ENCODE results near the gene SDHAF4.
"Not testable (repeated sequence)": the region's sequence is repeated elsewhere in the genome, so short reads cannot be mapped to it uniquely, and the experiment has no call there.

SDHAF4 gene

DNA sequence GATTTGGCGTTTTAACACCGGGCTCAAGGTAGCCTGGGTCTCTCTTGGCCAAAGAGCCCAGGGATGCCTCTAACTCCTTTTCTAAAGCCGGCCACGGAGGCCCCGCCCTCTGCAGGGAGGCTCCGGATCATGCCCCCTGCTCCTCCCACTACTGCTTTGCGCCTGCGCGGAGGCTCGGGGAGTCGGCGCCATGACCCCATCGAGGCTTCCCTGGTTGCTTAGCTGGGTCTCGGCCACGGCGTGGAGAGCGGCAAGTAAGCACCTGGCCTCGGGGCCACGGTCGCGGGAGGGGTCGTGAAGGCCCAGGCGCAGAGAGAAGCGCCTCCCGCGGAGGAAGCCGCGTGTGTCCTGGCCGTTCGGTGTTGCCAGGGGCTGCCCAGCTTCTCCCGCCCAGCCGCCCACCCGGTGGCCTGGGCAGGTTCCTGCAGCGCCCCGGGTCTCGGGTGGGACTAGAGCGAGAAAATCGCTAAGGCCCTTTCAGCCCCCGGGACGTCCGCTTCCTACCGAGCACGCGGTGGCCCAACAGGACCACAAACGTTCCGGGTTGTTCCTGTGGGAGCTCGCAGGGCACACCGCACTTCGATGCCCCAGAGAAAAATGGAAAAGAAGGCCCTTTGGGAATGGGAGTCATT is at the start of gene SDHAF4:
Gene SDHAF4 (plus strand): TSS at position 180 of the 632 bp plus-strand sequence. CDS start 11 bp downstream, at position 191.
- DNase-seq, result peak; percentile 94

DNA sequence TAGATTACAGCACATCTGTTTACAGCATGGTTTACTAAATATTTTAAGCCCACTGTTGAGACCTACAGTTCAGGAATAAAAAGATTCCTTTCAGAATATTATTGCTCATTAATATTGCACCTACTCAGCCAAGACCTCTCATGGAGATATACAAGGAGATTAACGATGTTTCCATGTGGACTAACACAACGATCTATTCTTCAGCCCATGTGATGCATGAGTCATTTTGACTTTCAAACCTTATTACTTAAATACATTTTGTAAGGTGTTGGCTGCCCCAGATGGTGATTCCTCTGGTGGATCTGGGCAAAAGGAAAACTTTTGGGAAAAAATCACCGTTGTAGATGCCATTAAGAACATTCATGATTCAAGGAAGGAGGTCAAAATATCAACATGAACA is 48.0 kb upstream of the SDHAF4 start:
- no peak for DNase-seq

DNA sequence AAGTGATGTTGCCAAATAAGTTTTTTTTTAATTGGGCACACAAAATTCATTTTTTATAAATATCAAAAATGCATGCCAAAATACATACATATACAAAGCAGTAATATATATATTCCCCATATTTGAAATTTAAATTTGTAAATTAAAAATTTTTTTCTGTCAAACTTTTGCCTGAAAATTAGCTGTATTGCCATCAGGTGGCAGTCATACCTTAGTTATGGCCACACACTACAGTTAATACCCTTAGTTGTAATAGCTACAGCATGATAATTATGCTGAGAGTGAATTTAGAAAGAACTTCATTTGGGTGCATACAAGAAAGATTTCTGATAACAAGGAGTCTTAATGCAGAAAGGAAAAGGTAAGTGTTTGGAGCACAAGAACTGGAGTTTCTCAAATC is 46.2 kb upstream of the SDHAF4 start:
- DNase-seq, result peak; percentile 53

DNA sequence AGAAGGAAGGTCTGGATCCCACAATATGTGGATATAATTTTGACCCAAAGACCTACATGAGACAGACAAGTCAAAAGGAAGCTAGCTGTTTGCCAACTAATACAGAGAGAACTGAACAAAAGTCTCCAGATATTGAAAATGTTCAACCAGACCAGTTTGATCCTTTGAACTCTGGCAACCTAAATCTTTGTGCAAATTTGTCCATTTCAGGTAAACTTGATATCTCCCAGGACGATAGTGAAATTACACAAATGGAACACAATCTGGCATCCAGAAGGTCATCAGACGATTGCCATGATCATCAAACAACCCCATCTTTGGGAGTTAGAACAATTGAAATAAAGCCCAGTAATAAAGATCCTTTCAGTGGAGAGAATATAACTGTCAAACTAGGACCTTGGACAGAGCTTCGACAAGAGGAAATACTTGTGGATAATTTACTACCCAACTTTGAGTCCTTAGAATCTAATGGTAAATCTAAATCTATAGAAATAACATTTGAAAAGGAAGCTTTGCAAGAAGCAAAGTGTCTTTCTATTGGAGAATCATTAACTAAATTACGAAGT is 41.9 kb upstream of the SDHAF4 start:
- no peak for DNase-seq

DNA sequence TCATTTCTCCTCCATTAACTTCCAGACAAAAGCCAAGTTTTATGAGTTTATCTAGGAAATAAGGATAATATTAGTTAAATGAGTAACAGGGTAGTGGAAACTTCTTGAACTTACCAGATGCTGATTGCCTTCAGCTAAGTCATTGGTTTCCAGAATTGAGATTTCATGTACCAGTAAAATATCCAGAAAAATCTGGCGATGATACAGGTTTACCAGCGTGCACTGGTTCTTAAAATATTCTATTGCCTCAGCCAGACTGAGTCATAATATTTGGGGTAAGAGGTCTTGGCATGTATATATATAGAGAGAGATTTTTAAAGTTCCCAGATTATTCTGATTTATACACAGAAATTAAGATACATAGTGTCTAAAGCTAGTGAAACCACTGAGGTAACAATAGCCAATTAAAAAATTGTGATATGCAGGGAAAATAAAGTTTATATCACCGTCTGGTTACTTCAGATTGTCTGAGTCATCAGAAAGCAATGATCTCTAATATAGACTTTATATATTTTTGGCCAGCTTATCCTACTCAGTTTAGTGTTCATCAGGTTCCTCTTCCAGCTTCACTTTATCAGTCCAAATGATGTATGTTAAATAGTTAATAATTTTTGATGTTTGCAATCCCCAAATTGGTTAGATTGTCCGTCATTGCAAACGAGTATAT is 39.5 kb upstream of the SDHAF4 start:
- DNase-seq, result no peak

DNA sequence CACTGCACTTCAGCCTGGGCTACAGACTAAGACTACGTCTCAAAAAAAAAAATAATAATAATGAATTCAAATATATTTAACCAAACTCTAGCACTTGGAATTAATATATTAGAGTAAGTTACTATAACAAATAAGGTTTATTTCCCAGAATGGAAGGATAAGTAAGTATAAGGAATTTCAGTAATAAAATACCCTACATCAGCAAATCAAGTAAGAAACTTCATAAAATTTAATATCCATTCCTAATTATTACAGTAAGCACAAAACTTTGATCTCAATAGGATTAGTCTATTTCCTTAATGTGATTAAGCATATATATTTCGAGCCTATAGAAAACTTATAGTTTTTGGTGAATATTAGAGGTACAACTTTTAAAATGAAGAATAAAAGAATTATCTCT is 36.7 kb upstream of the SDHAF4 start:
- no peak for DNase-seq

DNA sequence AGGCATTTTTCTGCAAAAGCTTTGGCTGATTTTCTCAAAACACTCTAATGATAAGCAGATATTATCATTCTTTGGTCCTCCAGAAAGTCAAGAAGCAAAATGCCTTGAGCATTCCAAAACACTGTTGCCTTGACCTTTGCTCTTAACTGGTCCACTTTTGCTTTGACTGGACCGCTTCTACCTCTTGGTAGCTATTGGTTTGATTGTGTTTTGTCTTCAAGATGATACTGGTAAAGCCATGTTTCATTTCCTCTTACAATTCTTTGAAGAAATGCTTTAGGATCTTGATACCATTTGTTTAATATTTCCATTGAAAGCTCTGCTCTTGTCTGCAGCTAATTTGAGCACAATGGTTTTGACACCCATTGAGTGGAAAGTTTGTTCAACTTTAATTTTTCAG is 35.6 kb upstream of the SDHAF4 start:
- no peak for DNase-seq

DNA sequence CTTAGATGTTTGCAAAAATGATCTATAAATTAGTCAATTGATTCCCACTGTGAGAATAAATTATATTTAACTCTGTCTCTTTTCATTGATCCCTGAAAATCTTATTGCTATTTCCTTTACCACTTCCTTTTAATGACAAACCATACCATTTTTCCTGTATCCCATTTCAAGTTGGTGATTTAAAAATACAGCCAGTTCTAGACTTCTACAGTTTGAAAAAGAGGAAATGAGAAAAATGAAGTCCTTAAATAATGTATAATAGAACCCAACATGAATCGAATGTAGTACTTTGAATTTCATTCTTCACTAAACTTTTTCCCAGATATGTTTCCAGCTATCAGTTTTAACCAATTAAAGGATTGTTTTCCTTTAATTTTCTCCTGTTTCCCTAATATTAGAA is 29.5 kb upstream of the SDHAF4 start:
- DNase-seq, result no peak

DNA sequence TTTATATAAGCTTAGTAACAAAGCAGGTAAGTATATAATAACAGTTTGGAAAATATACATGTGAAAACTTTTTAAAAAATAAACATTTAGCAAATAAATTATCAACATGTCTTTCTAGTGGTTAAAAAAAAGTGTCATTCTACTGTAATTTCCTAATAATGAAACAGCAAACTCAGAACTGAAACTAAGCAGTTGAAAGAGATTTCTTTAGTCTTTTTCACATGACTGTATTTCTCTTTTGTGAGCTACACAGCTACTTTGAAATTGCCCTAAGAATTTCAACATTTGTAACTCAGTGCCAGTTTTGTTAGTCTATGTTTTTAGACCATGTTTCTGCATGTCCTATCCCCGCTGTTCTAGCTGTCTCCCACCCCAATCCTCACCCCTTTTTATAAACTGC is 28.4 kb upstream of the SDHAF4 start:
- DNase-seq, result no peak

DNA sequence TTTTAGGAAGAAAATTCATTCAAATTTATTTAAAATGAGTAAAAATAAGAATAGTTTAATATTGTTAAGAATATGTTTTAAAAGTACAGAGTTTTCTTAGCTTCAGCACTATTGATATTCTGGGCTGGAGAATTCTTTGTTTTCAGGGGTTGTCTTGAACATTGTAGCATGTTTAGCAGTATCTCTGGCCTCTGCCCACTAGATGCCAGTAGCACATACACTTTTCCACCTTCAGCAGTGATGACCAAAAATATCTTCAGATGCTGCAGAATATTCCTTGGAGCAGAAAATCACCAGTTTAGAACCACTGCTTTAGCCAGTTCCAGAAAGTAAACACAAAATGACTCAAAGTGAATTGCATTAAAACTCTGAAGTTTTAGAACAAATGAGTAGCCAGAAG is 19.4 kb upstream of the SDHAF4 start:
- peak; percentile 42 for DNase-seq

DNA sequence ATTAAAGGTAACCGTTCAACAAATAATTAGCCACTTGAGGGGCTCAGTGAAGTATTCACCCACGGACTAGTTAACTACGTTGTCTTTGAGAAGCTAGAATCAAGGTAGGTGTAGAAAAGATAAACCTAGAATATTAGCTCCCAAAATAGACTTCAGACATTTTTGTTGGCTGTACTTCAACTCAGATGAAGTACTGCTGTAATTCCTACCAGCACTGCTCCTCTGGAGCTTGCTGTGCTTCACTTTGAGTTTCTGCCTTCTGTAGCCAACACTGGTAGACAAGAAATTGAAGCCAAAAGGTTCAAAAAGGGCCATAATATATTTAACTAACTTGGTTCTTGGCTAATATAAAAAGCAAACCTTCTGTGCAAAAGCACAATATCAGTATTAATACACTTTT is 18.8 kb upstream of the SDHAF4 start:
- no peak for DNase-seq

DNA sequence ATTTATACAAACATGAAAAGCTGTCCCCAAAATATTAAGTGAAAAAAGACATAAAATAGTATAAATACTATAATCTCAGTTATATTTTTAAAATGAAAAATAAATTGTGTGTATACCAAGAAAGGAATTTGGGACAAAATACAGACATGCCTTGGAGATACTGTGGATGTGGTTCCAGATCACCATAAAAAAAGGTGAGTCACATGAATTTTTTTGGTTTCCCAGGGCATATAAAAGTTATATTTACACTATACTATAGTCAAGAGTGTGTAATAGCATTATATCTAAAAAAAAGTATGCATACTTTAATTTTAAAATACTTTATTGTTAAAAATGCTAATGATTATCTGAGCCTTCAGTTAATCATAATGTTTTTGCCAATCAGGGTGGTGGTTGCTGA is 17.4 kb upstream of the SDHAF4 start:
- DNase-seq, result no peak

DNA sequence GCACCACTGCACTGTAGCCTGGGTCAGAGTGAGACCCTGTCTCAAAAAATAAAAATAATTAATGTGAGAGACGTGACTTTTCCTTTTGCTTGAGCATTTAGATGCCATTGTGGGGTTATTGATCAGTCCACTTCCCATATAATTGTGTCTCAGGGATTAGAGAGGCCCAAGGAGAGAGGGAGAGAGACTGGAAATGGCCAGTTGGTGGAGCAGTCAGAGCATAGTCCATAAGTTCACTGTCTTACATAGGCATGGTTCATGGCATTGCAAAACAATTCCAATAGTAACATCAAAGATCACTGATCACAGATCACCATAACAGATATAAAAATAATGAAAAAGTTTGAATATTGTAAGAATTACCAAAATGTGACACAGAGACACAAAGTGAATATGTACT is 15.2 kb upstream of the SDHAF4 start:
- DNase-seq, result no peak

DNA sequence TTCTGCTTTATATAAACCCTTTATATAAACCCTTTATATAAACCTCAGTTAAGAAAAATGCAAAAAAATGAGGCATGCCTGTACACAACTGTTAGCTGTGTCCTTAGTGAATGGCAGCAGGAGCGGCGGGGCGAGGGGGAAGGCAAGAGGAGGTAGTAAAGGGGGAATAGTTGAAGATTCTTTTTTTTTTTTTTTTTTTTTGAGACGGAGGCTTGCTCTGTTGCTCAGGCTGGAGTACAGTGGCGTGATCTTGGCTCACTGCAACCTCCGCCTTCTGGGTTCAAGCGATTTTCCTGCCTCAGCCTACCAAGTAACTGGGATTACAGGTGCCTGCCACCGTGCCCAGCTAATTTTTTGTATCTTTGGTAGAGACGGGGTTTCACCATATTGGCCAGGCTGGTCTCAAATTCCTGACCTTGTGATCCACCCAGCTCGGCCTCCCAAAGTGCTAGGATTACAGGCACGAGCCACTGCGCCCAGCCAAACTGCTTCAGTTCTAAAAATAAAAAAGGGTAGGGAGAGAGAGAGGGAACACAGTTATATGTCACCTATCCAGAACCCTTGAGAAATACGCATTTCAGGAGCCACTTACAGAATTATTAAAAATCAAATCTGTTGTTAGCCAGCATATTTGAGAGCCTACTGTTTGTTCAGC is 14.3 kb upstream of the SDHAF4 start:
- not testable (repeated sequence) for DNase-seq

DNA sequence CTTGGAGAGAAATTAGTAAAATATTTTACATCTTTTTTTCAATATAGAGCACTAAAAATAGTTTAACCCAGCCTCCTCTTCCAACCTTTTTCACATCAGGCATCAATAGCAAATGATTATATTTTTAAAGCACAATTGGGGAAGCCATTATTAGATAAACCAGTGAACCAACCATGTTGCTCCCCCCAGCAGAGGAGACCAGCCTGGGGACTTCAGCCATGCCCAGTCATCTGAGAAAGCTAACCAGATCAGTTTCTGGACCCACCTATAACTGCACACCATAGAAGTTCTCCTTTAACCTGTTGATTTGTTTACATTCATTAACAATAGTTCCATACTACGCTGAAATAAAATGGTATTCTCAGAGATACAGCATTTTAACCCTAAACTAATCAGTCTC is 13.8 kb upstream of the SDHAF4 start:
- DNase-seq, result no peak

DNA sequence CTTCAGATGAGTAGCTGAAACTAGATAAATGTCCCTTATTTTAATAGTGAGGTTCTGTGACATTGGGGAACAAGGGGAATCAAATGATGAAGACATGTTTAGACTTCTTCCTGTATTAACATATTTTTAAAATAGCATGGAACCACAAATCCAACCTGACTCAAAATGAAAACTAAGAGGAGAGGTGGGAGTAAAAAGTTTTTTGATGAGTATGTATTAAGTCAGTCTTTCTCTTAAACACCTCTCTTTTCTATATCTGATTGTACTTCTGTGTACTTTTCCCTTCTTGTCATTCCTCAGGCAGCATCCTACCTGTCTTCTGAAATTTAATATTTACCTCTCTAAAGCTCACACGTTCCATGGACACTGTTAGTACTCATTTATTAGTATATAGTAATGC is 8.7 kb upstream of the SDHAF4 start:
- DNase-seq, result no peak

DNA sequence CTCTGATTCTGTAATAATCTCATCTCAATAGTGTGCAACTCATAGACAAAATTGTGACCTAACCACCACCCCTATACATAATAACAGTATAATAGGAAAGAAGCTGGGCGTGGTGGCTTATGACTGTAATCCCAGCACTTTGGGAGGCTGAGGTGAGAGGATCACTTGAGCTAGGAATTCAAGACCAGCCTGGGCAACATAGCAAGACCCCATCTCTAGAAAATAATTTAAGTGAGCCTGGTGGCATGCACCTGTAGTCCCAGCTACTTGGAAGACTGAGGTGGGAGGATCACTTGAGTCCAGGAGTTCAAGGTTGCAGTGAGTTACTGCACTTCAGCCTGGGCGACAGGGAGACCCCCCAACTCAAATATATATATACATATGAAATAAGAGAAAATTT is 4.3 kb upstream of the SDHAF4 start:
- DNase-seq, result not testable (repeated sequence)

DNA sequence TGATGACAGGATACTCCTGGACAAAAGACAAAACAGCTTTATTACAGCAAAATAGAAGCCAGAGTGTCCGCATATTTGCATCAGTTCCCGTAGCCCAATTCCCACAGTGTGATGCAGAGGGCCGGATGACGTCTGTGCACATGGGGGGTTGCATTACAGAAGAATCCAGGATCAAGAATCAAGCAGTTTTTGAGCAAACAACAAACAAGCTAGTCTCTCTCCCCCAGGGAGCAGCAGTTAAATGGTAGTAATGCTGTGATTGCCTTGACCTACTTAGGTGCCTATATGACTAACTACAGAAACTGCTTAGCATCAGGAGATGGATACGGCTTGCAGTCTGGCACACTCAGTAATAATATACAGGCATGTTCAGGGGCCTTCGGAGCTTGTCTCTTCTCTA is 3.2 kb upstream of the SDHAF4 start:
- DNase-seq, result no peak

DNA sequence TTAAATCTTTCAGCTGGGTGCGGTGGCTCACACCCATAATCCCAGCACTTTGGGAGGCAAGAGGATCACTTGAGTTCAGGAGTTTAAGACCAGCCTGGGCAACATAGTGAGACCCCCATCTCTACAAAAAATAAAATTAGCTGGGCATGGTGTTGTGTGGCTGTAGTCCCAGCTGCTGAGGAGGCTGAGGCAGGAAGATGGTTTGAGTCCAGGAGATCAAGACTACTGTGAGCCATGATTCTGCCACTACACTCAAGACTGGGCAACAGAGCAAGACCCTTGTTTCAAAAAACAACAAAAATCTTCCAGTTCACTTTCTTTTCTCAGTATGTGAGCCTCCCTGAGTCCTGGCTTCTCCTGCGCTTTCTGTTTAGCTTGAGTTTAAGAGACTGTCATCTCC is 7.9 kb downstream of the SDHAF4 start:
- no peak for DNase-seq

DNA sequence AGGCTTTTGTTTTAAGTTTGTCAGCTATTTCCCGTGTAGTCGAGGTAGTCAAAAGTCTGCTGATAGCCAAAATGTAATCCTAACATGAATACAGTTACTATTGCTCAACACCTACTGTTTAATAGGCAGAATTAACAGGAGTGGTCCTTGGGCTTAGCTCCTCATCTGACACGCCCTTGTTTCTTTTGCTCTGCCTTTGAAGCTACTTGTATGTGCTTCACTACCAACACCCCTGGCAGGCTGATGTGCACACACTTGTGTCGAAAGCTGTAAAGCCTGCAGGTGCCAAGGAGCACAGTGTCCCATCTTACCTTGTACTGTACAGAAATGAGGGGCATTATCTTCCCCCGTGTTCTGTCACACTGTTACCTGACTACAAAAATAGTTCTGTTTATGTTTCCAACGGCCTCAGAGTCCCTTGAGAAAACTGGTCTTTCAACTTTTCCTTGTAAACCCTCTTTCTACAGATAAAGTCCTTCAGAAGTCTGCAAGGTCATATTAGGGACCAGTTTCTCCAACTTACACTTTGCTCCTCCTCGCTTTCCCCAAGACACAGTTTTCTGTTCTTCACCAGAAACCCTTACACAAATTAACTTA is 9.3 kb downstream of the SDHAF4 start:
- DNase-seq, result no peak

DNA sequence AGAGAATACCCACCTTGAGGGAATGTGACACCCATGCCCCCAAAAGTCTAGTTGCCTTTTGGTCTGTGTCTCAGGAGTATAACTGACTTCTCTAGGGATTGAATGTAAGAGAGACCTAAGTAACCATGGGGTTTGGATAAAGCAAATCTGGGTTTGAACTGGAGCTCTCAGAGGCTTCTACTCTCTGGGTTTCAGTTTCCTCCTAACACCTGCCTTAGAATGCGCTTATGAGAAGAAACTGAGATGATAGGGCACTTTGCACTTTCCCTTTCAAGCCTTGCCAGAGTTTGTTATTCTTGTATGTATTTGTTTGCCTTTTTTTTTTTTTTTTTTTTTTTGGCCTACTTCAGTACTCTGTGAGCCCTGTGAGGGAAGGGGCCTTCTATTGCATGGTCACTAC is 19.4 kb downstream of the SDHAF4 start:
- no peak for DNase-seq

DNA sequence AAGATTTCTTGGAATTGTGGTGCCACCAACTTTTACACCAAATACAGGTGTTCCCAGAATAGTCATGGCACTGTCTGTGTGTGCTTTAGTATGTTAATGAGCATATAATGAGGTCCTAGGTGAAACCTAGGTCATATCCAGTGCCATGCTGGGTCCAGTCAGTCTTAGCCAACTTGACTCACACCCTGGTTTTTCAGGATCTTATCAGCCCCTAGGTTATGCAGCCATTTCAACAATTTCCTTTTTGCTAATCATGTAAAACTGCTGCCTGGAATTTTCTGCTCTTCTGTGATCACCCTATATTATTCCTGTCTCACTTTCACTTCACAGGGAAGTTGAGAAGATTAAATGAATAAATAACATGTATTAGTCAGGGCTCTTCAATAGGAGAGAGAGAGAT is 23.7 kb downstream of the SDHAF4 start:
- no peak for DNase-seq

DNA sequence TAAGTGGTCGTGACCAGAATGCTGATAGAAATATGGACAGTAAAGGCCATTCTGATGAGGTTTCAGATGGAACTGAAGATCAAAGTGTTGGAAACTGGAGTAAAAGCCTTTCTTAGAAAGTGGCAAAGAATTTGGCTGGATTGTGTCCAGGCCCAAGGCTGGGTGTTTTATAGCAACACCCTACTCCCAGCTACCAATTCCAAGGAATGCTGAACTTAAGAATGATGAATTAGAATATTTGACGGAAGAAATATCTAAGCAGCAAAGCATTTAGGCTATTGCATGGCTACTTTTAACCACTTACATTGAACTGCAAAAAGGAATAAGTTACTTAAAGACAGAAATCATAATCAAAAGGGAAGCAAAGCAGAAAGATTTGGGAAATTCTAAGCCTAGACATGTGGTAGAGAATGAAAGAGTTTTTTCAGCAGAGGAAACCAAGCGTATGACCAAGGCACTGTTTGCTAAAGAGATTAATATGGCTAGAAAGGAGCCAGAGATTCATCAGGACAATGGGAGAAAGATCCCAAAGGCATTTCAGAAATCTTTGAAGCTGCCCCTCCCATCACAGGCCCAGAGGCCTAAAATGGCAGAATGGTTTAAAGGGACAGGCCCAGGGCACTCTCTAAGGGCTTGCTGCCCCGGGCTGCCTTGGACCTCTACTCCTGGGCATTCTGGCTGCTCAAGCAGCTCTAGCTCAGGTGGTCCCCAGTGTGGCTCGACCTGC is 25.8 kb downstream of the SDHAF4 start:
- no peak for DNase-seq

Measured in OCI-M1 (cell line).